ENCODE measurements around the gene TRIM14.
A peak's percentile ranks its signal among the peaks of the same experiment; 100 is the strongest.

Gene TRIM14

DNA sequence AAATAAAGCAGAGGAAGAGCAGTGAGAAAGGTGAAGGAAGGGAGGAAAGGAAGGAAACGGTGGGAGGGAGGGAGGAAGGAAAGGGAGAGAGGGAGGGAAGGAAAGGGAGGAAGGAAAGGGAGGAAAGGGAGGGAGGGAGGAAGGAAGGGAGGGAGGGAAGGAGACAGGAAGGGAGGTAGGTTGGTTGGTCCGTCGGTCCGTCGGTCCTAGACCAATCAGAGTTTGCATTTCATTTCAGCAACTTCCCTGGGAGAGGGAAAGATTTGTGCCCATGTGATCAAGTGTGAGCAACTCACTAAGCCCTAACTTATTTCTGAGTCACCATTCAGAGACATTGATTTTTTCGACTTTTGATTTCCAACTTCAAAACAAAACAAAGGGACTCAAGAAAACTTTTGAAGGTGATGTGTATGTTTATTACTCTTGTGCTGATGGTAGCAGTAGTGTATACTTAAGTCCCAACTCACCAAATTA, 43.7 kb downstream of the TRIM14 start:
- Histone ChIP-seq H3K27ac (no peak overlapping the region), H3K4me1 (no peaks in the 10 kb centered on the region), H3K4me2 (ENCODE audit: low read length) (no peak overlapping the region), H2AFZ (no peak overlapping the region), H3K9me3 (ENCODE audit: control insufficient read depth, low read length) (no peaks in the 10 kb centered on the region), H3K9ac (no peak overlapping the region), H3K27me3 (ENCODE audit: control insufficient read depth, insufficient read depth, low read length) (no peaks in the 10 kb centered on the region), H3K79me2 (no peaks in the 10 kb centered on the region), H3K36me3 (ENCODE audit: control insufficient read depth, insufficient read depth, low read length) (no peaks in the 10 kb centered on the region), H3K4me3 (ENCODE audit: low read depth, low read length) (no peak overlapping the region)
- TF ChIP-seq, protein P1, sequence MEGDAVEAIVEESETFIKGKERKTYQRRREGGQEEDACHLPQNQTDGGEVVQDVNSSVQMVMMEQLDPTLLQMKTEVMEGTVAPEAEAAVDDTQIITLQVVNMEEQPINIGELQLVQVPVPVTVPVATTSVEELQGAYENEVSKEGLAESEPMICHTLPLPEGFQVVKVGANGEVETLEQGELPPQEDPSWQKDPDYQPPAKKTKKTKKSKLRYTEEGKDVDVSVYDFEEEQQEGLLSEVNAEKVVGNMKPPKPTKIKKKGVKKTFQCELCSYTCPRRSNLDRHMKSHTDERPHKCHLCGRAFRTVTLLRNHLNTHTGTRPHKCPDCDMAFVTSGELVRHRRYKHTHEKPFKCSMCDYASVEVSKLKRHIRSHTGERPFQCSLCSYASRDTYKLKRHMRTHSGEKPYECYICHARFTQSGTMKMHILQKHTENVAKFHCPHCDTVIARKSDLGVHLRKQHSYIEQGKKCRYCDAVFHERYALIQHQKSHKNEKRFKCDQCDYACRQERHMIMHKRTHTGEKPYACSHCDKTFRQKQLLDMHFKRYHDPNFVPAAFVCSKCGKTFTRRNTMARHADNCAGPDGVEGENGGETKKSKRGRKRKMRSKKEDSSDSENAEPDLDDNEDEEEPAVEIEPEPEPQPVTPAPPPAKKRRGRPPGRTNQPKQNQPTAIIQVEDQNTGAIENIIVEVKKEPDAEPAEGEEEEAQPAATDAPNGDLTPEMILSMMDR (IDR thresholded peaks at IDR 0.05) = no peak

DNA sequence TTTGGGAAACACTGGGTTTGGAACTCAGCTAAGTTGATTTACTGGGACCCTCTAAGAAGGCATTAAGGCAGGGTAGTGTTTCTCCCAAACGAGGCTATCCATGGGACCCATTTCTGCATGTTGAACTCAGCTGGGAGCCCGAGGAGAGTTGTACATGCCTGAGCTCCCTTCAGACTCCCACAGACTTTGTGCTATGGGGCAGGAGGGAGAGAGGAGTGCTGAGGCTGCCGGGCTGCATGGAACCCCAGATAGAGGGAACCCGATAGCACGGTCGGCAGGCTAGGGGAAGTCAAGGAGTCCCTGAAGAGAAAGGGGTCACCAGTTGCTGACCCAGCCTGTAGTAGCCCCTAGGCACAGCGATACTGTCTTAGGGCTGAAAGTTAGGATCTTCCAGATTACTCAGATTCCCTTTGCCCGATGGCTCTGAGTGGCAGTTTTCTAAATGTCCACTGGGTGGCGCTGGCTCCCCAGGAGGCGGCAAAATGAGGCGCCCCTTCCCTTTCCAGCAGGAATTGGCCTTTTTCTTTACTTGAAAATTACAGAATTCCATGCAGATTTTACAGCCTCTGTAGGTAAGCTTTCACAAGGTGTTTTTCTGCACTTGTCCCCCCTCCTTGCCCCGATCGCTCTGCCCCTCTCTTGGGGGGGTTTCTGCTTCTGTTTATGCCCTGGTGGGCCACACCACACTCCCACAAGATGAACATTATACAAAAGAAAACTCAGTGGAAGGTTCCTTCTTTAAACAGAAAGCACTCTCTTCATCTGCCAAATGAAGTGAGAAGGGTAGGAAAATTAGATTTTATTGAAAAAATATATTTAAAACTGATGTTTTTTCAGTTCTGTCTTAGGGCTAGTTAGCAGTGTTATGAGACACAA, 44.7 kb downstream of the TRIM14 start:
- H3K9ac ChIP-seq = no peak overlapping the region
- no peak overlapping the region for H3K4me2 ChIP-seq (ENCODE audit: low read length)
- H3K36me3 ChIP-seq (ENCODE audit: control insufficient read depth, insufficient read depth, low read length) = no peaks in the 10 kb centered on the region
- H3K79me2 ChIP-seq = no peaks in the 10 kb centered on the region
- no peak overlapping the region for H2AFZ ChIP-seq
- H3K27ac ChIP-seq = no peak overlapping the region
- no peaks in the 10 kb centered on the region for H3K9me3 ChIP-seq (ENCODE audit: control insufficient read depth, low read length)
- no peaks in the 10 kb centered on the region for H3K27me3 ChIP-seq (ENCODE audit: control insufficient read depth, insufficient read depth, low read length)
- H3K4me3 ChIP-seq (ENCODE audit: low read depth, low read length) = no peak overlapping the region
- H3K4me1 ChIP-seq = no peaks in the 10 kb centered on the region
- TF ChIP-seq, protein P1 (IDR thresholded peaks at IDR 0.05) = peak; percentile 86

DNA sequence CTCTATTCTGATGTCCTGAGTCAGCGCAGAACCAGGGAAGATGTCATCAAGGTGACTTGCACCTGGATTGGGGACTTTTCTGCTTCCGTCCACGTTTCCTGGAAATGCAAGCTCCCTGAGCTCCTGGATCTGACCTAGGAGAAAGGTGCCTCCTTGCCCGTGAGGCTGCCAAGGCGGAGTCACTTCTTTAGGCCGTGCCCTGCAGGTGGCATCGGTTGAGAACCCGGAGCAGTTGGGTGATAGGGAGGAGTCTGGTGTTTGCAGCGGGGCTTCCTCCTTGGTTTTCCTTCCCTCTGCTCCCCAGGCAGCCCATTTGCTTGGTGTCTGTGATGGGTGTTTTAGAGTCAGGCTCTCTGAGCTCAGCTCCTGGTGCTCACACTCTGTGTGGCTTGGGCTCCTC, 47.3 kb downstream of the TRIM14 start:
- no peaks in the 10 kb centered on the region for H3K27me3 ChIP-seq (ENCODE audit: control insufficient read depth, insufficient read depth, low read length)
- TF ChIP-seq, protein P1 (IDR thresholded peaks at IDR 0.05) = no peak
- no peak overlapping the region for H3K4me3 ChIP-seq (ENCODE audit: low read depth, low read length)
- no peaks in the 10 kb centered on the region for H3K36me3 ChIP-seq (ENCODE audit: control insufficient read depth, insufficient read depth, low read length)
- no peak overlapping the region for H3K4me2 ChIP-seq (ENCODE audit: low read length)
- H2AFZ ChIP-seq = no peak overlapping the region
- no peaks in the 10 kb centered on the region for H3K4me1 ChIP-seq
- no peaks in the 10 kb centered on the region for H3K9me3 ChIP-seq (ENCODE audit: control insufficient read depth, low read length)
- H3K79me2 ChIP-seq = no peaks in the 10 kb centered on the region
- no peak overlapping the region for H3K9ac ChIP-seq
- no peak overlapping the region for H3K27ac ChIP-seq

DNA sequence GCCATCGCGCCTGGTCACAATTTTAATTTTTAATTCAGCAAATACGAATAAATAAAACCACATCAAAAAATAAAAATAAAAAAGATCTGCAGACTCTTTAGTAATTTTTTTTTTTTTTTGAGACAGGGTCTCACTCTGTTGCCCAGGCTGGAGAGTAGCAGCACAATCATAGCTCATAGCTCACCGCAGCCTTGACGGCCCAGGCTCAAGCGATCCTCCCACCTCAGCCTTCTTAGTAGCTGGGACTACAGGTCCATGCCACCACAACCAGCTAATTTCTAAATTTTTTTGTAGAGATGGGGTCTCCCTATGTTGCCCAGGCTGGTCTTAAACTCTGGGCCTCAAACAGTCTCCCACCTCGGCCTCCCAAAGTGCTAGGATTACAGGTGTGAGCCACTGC, 48.3 kb downstream of the TRIM14 start:
- H3K36me3 ChIP-seq (ENCODE audit: control insufficient read depth, insufficient read depth, low read length) = no peaks in the 10 kb centered on the region
- H3K4me2 ChIP-seq (ENCODE audit: low read length) = no peak overlapping the region
- no peak overlapping the region for H3K9ac ChIP-seq
- no peak overlapping the region for H3K4me3 ChIP-seq (ENCODE audit: low read depth, low read length)
- no peaks in the 10 kb centered on the region for H3K4me1 ChIP-seq
- H3K27ac ChIP-seq = no peak overlapping the region
- H3K27me3 ChIP-seq (ENCODE audit: control insufficient read depth, insufficient read depth, low read length) = no peaks in the 10 kb centered on the region
- H3K9me3 ChIP-seq (ENCODE audit: control insufficient read depth, low read length) = no peaks in the 10 kb centered on the region
- H3K79me2 ChIP-seq = no peaks in the 10 kb centered on the region
- no peak overlapping the region for H2AFZ ChIP-seq
- TF ChIP-seq, protein P1 (IDR thresholded peaks at IDR 0.05) = no peak

DNA sequence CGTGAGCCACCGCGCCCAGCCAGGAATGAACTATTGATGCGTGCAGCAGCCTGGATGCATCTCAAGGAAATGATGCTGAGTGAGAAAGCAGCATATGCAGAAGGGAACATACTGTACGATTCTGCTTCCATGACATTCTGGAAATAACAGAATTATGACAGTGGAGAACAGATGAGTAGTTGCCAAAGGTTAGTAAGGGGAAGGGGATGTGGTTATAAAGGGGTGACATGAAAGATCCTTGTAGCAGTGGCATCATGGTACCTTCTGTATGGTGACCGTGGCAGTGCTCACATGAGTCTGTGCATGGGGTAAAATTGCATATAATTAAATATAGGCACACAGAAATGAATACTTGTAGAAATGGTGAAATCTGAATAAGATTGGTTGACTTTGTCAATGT, 49.5 kb downstream of the TRIM14 start:
- Histone ChIP-seq H3K27me3 (ENCODE audit: control insufficient read depth, insufficient read depth, low read length) (no peaks in the 10 kb centered on the region), H3K4me3 (ENCODE audit: low read depth, low read length) (no peak overlapping the region), H3K4me1 (no peaks in the 10 kb centered on the region), H3K9ac (no peak overlapping the region), H3K36me3 (ENCODE audit: control insufficient read depth, insufficient read depth, low read length) (no peaks in the 10 kb centered on the region), H3K79me2 (no peaks in the 10 kb centered on the region), H3K9me3 (ENCODE audit: control insufficient read depth, low read length) (no peaks in the 10 kb centered on the region), H2AFZ (no peak overlapping the region), H3K4me2 (ENCODE audit: low read length) (no peak overlapping the region), H3K27ac (no peak overlapping the region)
- TF ChIP-seq, protein P1 (IDR thresholded peaks at IDR 0.05) = no peak

Measured in parathyroid adenoma (tissue), 2 donors.